CD4-positive, alpha-beta T cell treated with Interleukin-10 for 1 hour (primary cell): ENCODE data around the gene MAP1S.

Experiments
- DNase-seq: peaks from one replicate; pipeline ENCODE4 v3.0.0-alpha.2; 2020

MAP1S gene

DNA sequence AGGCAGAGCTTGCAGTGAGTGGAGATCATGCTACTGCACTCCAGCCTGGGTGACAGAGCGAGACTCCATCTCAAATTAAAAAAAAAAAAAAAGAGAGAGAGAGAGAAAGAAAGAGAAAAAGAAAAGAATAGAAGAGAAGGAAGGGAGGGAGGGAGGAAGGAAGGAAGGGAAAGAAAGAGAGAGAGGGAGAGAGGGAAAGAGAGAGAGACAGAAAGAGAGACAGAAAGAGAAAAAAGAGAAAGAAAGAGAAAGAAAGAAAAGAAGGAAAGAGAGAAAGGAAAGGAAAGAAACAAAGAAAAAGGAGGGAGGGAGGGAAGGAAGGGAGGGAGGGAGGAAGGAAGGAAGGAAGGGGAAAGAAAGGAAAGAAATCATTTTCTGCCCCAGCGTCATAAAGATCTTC lies 24.1 kb upstream of the MAP1S start:
- DNase-seq, result no peak

DNA sequence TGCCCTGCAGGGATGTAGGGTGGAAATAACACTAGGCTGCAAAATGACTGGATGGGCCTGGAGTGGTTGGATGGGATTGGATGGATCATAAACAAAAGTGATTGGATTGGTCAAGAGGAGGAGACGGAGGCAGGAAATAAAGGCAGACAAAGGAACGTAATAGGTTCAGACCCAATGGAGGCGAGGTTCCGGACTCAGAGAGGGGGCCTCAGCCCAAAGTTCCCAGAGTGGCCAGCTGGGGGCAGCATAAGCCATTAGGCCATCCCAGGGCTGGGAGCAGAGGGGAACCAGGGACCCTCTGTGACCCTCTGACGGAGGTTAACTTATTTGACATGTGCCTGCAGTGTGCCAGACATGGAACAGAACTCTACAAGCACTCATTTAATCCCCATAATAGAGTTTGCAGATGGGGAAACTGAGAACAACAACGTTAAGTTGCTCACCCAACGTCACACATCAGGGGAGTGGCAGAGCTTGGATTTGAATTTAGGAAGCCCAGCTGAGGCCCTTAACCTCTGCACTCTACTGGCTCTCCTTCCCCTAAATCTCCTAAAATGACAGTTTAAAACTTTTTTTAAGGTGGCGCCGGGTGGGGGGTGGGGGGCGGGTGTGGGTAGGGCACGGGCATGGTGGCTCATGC lies 15.3 kb upstream of the MAP1S start:
- peak; percentile 76 for DNase-seq

DNA sequence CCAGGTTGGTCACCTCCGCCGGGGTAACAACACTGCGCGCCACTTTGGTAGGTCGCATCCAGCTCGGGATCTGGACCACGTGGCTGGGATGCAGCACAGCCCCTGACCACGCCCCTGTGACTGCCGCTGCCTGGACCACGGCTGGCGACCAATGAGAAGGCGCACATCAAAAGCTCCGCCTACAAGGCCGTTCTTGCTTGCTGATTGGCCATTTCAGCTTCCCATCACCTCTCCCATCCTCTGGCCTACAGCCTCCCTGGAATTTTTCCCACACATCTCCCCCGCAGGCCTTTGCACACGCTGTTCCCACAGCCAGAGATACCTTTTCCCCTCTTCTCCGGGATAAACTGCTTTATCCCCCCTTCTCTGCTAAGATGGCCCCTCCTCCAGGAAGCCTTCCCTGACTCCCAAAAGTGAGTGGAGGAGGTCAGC lies 12.5 kb upstream of the MAP1S start:
- DNase-seq, result no peak

DNA sequence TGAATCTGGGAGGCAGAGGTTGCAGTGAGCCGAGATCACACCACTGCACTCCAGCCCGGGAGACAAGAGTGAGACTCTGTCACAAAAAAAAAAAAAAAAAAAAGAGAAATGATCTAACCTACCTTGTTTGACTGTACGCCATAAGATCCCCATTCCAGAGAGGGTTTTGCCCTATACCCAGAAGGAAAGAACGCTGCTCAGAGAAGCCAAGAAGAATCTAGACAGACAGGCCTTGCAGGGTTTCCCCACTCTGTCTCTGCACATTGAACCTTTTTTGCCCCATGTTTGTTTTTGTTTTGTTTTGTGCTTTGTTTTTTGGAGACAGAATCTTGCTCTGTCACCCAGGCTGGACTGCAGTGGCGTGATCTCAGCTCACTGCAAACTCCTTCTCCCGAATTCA lies 7.4 kb upstream of the MAP1S start:
- DNase-seq, result no peak

DNA sequence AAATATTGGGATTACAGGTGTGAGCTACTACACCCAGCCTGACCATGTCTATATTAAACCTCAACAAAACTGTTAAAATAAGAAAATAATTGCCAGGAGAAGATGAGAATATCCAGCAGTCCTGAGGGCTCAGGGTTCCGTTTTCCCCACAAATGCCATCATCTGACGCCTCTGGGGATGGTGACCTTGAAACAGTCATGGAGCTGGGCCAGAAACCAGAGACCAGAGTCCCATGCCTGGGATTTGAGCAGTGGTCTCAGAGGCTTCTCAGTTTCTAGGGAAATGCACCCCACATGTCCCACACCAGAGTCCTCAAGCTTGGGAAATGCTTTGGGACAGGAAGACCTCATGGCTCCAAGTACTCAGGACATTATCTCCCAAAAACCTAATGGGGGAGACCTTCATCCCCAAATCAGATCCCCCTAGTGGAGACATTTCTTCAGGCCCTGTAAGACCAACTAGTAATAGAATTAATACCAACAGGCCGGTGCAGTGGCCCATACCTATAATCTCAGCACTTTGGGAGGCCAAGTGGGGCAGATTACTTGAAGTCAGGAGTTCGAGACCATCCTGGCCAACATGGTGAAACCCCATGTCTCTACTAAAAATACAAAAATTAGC lies 2.9 kb upstream of the MAP1S start:
- DNase-seq, result no peak

DNA sequence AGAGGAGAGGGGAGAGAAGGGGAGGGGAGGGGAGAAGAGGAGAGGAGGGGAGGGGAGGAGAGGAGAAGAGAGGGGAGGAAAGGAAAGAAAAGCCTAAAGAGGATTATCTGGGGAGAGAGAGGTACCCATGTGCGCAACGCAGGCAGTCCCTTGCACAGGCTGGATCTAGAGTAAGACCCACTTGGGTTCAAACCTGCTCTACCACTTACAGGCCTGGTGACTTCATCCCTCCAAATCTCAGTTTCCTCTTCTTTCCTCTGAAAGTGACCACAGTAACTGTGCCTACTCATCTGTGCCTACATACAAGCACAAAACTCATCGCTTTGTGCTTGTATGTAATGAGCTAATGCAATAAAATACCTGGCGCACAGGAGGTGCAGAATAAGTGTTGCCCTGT lies 732 bp upstream of the MAP1S start:
- DNase-seq, result no peak

DNA sequence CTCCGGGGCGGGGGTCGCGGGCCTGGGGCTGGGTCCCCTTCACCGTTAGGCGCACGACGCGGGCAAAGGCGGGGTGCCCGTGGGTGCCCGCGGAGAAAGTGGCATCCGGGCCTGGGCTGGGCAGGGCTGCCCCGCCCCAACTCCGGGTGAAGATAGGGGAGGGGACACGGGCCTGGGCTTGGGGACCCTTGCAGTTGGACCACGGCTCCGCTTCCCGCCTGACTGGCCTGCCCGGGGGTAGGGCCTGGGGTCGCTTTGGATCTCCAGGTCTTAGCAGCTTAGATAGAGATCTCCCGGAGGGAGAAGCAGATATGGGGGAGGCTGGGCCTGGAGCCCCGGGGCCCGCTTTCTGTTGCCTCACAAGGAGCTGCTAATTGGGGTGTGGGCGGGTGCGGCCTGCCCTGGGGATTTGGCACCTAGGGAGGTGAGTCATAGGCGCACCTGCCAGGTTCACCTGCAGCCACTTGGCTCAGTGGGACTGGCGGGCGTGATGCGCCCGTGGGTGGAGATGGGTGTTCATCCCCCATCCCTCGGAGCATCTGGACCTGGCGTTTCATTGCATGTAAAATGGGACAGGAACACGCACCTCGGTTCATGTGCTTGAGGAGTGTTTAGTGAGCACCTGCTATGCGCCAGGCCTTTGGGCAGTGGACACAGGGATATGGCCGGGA lies 585 bp downstream of the MAP1S start:
- DNase-seq, result no peak

DNA sequence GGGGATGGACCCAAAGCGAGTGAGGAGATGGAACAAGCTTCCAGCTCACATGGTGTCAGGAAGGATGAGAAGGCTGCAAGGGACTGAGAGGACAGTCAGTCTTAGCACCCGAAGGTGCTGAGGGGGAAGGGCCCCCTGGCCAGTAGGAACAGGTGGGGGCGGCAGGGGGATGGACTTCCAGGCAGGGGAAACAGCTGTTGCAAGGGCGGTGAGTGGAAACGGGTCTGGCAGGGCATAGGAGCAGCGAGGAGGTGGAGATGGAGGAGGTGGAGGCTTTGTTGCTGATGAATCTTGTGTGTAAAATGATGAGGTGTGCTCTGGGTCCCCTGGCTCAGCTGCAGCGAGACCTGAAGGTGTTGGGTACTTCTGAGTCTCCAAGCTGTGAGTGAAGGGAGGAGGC lies 1.2 kb downstream of the MAP1S start:
- no peak for DNase-seq

DNA sequence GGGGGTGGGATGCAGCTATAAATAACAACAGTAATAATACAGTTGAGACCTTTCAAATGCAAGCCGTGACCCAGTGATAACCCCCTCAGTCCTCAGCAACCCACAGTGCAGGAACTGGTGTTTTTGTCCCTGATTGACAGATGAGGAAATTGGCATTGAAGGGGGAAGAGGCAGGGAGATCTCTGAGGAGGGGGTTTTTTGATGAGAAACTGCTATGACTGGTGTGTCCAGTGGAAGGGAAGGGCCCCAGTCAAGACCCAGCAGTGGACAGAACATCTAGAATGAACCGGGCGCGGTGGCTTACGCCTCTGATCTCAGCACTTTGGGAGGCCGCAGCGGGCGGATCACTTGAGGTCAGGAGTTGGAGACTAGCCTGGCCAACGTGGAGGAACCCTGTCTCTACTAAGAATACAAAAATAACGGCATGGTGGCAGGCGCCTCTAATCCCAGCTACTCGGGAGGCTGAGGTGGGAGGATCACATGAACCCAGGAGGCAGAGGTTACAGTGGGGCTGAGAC lies 1.9 kb downstream of the MAP1S start:
- DNase-seq, result no peak

DNA sequence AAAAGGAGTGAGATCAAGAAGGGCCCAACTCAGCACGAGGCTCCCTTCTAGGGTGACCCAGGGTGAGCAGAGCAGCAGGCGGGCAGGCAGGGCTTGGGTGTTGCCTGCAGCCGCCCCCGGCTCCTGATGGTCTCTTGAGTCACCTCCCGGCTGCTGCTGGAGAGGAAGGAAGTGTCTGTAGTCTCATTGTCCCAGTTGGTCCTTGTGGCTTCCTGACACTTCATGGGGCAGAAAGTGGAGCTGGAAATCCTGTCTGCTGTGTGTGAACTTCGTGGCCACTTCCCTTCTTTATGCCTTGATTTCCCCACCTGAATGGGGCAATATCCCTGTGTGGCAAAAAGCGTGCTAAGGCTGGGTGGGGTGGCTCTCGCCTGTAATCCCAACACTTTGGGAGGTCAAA lies 2.5 kb downstream of the MAP1S start:
- DNase-seq, result no peak

DNA sequence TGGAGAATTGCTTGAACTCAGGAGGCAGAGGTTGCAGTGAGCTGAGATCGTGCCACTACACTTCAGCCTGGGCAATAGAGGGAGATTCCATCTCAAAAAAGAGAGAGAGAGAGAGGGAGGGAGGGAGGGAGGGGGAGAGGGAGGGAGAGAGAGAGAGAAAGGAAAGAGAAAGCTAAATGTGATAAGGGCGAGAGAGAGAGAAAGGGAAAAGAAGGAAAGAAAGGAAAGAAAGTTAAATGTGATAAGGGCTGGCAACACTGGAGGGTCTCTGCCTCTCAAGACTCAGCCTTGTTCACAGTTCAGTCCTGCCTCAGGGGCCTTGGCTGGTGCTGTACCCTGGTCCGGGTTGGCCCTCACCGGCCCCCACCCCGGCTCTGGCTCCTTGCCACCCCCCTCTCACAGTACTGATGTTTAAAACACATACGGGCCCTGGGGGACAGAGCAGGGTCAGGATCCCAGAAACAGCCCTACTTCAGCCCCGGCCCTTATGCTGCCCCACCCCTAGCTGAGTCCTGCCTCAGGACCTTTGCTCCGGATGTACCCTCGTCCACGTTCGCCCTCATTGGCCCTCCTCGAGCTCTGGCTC lies 3.5 kb downstream of the MAP1S start:
- DNase-seq, result no peak

DNA sequence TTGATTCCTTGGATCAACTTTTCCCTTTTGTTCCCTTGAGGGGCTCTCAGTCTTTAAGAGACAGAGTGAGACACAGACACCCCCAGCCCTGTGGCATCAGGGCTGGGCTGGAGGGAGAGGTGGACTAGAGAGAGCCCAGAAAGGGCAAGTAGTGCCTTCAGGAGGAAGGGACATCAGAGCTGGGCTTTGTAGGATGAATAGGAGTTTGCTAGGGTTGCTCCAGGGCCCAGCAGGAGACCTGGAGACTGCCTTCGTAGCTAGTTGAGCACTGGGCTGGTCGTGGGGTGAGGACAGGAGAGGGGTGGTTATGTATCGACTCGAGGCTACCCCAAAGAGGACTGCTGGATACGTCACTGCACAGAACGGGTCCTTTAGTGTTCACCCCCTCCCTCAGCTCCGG lies 5.4 kb downstream of the MAP1S start:
- no peak for DNase-seq

DNA sequence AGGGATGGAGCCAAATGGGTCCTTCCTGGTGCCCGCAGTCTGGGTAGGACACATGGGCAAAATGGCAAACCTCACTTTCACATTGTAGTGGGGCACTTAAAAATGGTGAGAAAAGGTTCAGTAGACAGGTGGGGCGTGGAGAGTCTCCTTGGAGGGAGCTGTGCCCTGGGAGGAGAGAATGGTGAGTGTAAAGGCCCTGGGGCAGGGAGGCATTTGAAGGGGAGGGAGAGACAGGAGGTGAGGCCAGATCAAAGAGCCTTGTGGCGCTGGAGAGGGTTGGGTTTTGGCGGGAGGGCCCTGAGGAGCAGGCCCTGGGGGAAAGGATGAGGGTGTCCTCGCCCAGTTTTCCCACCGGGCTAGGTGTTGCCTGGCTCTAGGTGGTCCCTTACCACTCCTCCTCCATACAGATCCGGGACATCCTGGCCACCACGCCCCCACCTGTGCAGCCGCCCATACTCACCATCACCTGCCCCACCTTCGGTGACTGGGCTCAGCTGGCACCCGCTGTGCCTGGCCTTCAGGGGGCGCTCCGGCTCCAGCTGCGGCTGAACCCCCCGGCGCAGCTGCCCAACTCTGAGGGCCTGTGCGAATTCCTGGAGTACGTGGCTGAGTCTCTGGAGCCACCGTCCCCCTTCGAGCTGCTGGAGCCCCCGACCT lies 6.3 kb downstream of the MAP1S start:
- DNase-seq, result no peak

DNA sequence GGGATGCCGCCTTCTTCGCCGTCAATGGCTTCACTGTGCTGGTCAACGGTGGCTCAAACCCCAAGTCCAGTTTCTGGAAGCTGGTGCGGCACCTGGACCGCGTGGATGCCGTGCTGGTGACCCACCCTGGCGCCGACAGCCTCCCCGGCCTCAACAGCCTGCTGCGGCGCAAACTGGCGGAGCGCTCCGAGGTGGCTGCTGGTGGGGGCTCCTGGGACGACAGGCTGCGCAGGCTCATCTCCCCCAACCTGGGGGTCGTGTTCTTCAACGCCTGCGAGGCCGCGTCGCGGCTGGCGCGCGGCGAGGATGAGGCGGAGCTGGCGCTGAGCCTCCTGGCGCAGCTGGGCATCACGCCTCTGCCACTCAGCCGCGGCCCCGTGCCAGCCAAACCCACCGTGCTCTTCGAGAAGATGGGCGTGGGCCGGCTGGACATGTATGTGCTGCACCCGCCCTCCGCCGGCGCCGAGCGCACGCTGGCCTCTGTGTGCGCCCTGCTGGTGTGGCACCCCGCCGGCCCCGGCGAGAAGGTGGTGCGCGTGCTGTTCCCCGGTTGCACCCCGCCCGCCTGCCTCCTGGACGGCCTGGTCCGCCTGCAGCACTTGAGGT lies 7.0 kb downstream of the MAP1S start:
- no peak for DNase-seq

DNA sequence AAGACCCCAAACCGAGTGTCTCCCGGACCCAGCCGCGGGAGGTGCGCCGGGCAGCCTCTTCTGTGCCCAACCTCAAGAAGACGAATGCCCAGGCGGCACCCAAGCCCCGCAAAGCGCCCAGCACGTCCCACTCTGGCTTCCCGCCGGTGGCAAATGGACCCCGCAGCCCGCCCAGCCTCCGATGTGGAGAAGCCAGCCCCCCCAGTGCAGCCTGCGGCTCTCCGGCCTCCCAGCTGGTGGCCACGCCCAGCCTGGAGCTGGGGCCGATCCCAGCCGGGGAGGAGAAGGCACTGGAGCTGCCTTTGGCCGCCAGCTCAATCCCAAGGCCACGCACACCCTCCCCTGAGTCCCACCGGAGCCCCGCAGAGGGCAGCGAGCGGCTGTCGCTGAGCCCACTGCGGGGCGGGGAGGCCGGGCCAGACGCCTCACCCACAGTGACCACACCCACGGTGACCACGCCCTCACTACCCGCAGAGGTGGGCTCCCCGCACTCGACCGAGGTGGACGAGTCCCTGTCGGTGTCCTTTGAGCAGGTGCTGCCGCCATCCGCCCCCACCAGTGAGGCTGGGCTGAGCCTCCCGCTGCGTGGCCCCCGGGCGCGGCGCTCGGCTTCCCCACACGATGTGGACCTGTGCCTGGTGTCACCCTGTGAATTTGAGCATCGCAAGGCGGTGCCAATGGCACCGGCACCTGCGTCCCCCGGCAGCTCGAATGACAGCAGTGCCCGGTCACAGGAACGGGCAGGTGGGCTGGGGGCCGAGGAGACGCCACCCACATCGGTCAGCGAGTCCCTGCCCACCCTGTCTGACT lies 7.9 kb downstream of the MAP1S start:
- no peak for DNase-seq

DNA sequence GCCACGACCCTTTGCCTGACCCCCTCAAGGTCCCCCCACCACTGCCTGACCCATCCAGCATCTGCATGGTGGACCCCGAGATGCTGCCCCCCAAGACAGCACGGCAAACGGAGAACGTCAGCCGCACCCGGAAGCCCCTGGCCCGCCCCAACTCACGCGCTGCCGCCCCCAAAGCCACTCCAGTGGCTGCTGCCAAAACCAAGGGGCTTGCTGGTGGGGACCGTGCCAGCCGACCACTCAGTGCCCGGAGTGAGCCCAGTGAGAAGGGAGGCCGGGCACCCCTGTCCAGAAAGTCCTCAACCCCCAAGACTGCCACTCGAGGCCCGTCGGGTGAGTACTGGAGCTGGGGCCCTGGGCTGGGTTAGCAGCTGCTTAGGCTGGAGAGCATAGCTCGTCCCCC lies 8.6 kb downstream of the MAP1S start:
- DNase-seq, result no peak

DNA sequence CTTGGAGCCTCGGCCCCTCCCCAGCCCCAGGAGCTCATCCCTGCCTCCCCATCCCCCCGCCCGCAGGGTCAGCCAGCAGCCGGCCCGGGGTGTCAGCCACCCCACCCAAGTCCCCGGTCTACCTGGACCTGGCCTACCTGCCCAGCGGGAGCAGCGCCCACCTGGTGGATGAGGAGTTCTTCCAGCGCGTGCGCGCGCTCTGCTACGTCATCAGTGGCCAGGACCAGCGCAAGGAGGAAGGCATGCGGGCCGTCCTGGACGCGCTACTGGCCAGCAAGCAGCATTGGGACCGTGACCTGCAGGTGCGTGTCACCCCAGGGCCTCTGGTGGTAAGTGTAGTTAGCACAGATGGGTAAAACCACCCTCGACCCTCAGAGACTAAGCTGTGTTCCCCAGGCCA lies 13.8 kb downstream of the MAP1S start:
- no peak for DNase-seq

DNA sequence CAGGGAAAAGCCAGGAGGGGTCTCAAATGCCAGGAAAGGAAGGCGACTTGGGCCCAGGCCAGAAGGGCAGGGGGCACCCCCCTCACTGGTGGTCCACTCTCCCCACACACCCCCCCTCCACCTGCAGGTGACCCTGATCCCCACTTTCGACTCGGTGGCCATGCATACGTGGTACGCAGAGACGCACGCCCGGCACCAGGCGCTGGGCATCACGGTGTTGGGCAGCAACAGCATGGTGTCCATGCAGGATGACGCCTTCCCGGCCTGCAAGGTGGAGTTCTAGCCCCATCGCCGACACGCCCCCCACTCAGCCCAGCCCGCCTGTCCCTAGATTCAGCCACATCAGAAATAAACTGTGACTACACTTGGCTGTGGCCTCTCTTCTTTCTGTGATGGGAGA lies 14.9 kb downstream of the MAP1S start:
- DNase-seq, result no peak

DNA sequence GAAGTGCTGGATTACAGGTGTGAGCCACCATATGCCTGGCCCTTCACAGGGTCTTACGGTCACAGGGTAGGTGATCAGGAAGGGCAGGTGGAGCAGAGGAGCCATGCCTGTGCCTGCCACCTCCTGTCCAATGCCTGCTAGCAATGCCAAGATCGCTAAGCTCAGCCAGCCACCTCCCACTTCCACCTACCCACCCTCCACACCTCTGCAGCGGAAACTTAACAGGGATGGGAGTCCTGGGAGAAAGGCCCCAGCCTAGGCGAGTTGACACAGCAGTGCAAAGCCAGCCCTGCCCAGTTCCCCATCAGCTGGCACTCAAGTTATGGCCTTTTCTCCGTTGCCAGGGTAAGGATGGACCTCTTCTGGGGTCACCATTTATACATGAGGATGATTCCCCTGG lies 16.1 kb downstream of the MAP1S start:
- DNase-seq, result no peak

DNA sequence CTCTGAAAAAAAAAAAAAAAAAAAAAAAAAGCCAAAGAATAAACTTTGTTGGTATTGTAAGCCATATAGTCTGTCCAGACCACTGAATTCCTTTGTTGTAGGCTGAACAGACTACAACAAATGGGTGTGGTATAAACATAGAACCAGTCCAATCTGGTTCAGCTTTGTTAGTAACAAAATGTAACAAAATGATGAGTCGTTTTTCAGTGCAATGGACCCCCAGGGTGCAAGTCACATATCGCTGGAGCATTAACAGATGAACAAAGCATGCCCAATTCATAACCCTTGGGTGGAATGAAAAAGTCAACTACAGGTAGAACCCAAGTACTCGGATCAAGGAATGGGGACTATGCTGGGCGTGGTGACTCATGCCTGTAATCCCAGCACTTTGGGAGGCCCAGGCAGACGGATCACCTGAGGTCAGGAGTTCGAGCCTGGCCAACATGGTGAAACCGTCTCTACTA lies 18.4 kb downstream of the MAP1S start:
- no peak for DNase-seq

DNA sequence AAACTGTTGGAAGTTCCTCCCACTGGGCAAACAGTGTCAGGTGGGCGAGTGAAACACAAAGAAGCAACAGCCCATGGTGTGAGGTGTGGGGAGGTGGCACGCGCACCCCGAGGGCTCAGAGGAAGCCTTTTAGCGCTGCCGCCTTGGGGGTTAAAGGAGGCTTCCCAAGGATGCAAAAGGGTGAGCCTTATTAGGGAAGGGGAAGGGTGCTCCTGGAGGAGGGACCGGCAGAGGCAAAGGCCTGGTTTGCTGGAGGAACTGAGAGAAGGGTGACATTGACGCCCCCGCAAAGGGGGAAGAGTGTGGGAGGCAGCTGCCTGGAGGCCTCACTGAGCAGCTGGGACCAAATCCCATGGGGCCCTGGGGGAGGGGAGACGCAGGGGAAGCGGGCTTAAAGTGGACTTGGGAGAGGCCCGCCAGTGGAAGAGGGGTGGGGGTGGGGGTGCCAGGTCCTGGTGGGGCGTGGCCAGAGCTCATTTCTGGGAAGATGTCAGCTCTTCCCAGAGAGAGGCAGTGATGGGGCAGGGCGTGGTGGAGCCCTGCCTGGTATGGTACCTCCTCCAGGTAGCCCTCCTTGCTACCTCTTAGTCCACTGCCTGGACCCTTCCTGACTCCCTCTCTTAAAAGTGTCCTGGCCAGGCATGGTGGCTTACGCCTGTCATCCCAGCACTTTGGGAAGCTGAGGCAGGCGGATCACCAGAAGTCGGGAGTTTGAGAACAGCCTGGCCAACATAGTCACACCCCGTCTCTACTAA lies 20.0 kb downstream of the MAP1S start:
- DNase-seq, result no peak
